ENCODE data around the gene CFAP119. TPM values are rescaled to one million over a fixed set of nuclear protein-coding genes. Genes with fewer than 3 reads are reported as not detected.

Gene CFAP119
- total and polyA plus RNA-seq, 8 donors = 5.1 to 10.9 (median 6.8) TPM

DNA sequence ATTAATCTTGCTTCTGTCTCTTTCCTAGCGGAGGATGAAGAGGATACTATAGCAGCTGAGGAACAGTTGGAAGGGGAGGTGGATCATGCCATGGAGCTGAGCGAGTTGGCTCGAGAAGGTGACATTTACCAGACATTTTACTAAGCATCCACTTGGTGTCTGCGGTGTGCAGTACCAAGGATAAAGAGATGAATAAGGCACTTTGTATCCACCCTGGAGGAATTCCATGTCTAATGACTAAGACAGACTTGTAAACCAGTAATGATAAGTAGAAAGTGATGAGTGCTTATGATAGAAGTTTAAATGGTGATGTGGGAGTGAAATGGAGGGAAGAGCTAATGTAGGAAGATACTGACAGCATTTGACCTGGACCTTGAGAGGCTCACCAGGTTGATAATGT is 50.9 kb downstream of the CFAP119 start:
- Histone ChIP-seq H3K36me3 (peaks cover 0 to 100% of the 10 kb centered on the region in 2 donors), H3K27ac (peak overlapping the region in 1 of 2 donors; percentile 61), H3K4me3 (no peak overlapping the region), H3K27me3 (no peaks in the 10 kb centered on the region), H3K9me3 (no peaks in the 10 kb centered on the region), H3K4me1 (peaks cover 0 to 41% of the 10 kb centered on the region in 2 donors)
- ATAC-seq = no peak
- TF ChIP-seq, protein P1, sequence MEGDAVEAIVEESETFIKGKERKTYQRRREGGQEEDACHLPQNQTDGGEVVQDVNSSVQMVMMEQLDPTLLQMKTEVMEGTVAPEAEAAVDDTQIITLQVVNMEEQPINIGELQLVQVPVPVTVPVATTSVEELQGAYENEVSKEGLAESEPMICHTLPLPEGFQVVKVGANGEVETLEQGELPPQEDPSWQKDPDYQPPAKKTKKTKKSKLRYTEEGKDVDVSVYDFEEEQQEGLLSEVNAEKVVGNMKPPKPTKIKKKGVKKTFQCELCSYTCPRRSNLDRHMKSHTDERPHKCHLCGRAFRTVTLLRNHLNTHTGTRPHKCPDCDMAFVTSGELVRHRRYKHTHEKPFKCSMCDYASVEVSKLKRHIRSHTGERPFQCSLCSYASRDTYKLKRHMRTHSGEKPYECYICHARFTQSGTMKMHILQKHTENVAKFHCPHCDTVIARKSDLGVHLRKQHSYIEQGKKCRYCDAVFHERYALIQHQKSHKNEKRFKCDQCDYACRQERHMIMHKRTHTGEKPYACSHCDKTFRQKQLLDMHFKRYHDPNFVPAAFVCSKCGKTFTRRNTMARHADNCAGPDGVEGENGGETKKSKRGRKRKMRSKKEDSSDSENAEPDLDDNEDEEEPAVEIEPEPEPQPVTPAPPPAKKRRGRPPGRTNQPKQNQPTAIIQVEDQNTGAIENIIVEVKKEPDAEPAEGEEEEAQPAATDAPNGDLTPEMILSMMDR (IDR thresholded peaks at IDR 0.05) = no peak
- intact Hi-C loops (cut with DNase I) = no loop called here
- no peak for DNase-seq

Other genes with a start within 250 kb of the CFAP119 start
- 10 to 100 TPM; 26.1 to 26.4 TPM for gene ZNF768, start 235.5 kb downstream of the CFAP119 start, total RNA-seq
- 10 to 100 TPM; 31.6 to 42.2 (median 35.0) TPM for gene ZNF768, start 235.5 kb downstream of the CFAP119 start, polyA plus RNA-seq (ENCODE audit: insufficient read length in 6 of 6)
- 10 to 100 TPM in 1 of 2 donors, 1 to 10 TPM in 1; 6.6 to 11.8 TPM for gene ZNF747, start 227.2 kb downstream of the CFAP119 start, total RNA-seq
- 1 to 10 TPM; 8.0 to 9.9 (median 9.0) TPM for gene ZNF747, start 227.2 kb downstream of the CFAP119 start, polyA plus RNA-seq (ENCODE audit: insufficient read length in 6 of 6)
- gene ZNF764, start 203.7 kb downstream of the CFAP119 start, total RNA-seq = 1 to 10 TPM; 7.4 to 9.0 TPM
- gene ZNF764, start 203.7 kb downstream of the CFAP119 start, polyA plus RNA-seq (ENCODE audit: insufficient read length in 6 of 6) = 10 to 100 TPM; 11.2 to 15.8 (median 12.4) TPM
- 10 to 100 TPM; 11.8 to 12.3 TPM for gene ZNF688, start 190.3 kb downstream of the CFAP119 start, total RNA-seq
- 10 to 100 TPM in 4 of 6 donors, 1 to 10 TPM in 2; 8.9 to 16.4 (median 13.0) TPM for gene ZNF688, start 190.3 kb downstream of the CFAP119 start, polyA plus RNA-seq (ENCODE audit: insufficient read length in 6 of 6)
- 10 to 100 TPM; 12.9 to 15.6 TPM for gene ZNF785, start 176.4 kb downstream of the CFAP119 start, total RNA-seq
- 10 to 100 TPM; 25.0 to 33.0 (median 30.4) TPM for gene ZNF785, start 176.4 kb downstream of the CFAP119 start, polyA plus RNA-seq (ENCODE audit: insufficient read length in 6 of 6)
- 1 to 10 TPM; 5.4 to 7.1 TPM for gene ZNF689, start 151.7 kb downstream of the CFAP119 start, total RNA-seq
- gene ZNF689, start 151.7 kb downstream of the CFAP119 start, polyA plus RNA-seq (ENCODE audit: insufficient read length in 6 of 6) = 1 to 10 TPM; 7.3 to 9.9 (median 8.6) TPM
- 10 to 100 TPM; 46.1 to 58.8 TPM for gene PRR14, start 111.1 kb downstream of the CFAP119 start, total RNA-seq
- 10 to 100 TPM; 39.2 to 50.3 (median 44.1) TPM for gene PRR14, start 111.1 kb downstream of the CFAP119 start, polyA plus RNA-seq (ENCODE audit: insufficient read length in 6 of 6)
- 10 to 100 TPM; 52.1 to 62.3 TPM for gene FBRS, start 103.6 kb downstream of the CFAP119 start, total RNA-seq
- gene FBRS, start 103.6 kb downstream of the CFAP119 start, polyA plus RNA-seq (ENCODE audit: insufficient read length in 6 of 6) = 10 to 100 TPM; 54.1 to 80.8 (median 64.0) TPM
- 10 to 100 TPM; 57.1 to 67.4 TPM for gene SRCAP, start 62.9 kb downstream of the CFAP119 start, total RNA-seq
- 10 to 100 TPM; 30.7 to 48.5 (median 39.0) TPM for gene SRCAP, start 62.9 kb downstream of the CFAP119 start, polyA plus RNA-seq (ENCODE audit: insufficient read length in 6 of 6)
- 10 to 100 TPM; 28.8 to 31.2 TPM for gene PHKG2, start 13.6 kb downstream of the CFAP119 start, total RNA-seq
- gene PHKG2, start 13.6 kb downstream of the CFAP119 start, polyA plus RNA-seq (ENCODE audit: insufficient read length in 6 of 6) = 10 to 100 TPM; 24.5 to 35.8 (median 29.3) TPM
- gene RNF40, start 260 bp upstream of the CFAP119 start, total RNA-seq = 10 to 100 TPM; 93.4 to 98.7 TPM
- 100 to 1,000 TPM in 3 of 6 donors, 10 to 100 TPM in 3; 87.8 to 116 (median 100) TPM for gene RNF40, start 260 bp upstream of the CFAP119 start, polyA plus RNA-seq (ENCODE audit: insufficient read length in 6 of 6)
- gene ZNF629, start 25.1 kb upstream of the CFAP119 start, total RNA-seq = 10 to 100 TPM; 12.3 to 13.1 TPM
- gene ZNF629, start 25.1 kb upstream of the CFAP119 start, polyA plus RNA-seq (ENCODE audit: insufficient read length in 6 of 6) = 10 to 100 TPM; 17.8 to 22.8 (median 20.9) TPM
- 10 to 100 TPM; 25.8 to 29.3 TPM for gene BCL7C, start 132.0 kb upstream of the CFAP119 start, total RNA-seq
- gene BCL7C, start 132.0 kb upstream of the CFAP119 start, polyA plus RNA-seq (ENCODE audit: insufficient read length in 6 of 6) = 10 to 100 TPM; 36.0 to 50.5 (median 46.5) TPM
- gene CTF1, start 134.6 kb upstream of the CFAP119 start, total RNA-seq = 1 to 10 TPM; 4.5 to 7.9 TPM
- gene CTF1, start 134.6 kb upstream of the CFAP119 start, polyA plus RNA-seq (ENCODE audit: insufficient read length in 6 of 6) = 10 to 100 TPM in 2 of 6 donors, 1 to 10 TPM in 4; 8.8 to 10.5 (median 9.3) TPM
- 10 to 100 TPM; 11.2 to 18.7 TPM for gene FBXL19, start 161.5 kb upstream of the CFAP119 start, total RNA-seq
- gene FBXL19, start 161.5 kb upstream of the CFAP119 start, polyA plus RNA-seq (ENCODE audit: insufficient read length in 6 of 6) = 10 to 100 TPM; 13.8 to 26.8 (median 20.9) TPM
- gene ORAI3, start 187.0 kb upstream of the CFAP119 start, total RNA-seq = 10 to 100 TPM; 20.7 to 23.2 TPM
- gene ORAI3, start 187.0 kb upstream of the CFAP119 start, polyA plus RNA-seq (ENCODE audit: insufficient read length in 6 of 6) = 10 to 100 TPM; 16.9 to 20.7 (median 18.6) TPM
- 10 to 100 TPM; 12.1 to 16.4 TPM for gene SETD1A, start 195.7 kb upstream of the CFAP119 start, total RNA-seq
- 10 to 100 TPM; 14.7 to 21.5 (median 15.3) TPM for gene SETD1A, start 195.7 kb upstream of the CFAP119 start, polyA plus RNA-seq (ENCODE audit: insufficient read length in 6 of 6)
- 10 to 100 TPM; 25.9 to 28.4 TPM for gene HSD3B7, start 223.1 kb upstream of the CFAP119 start, total RNA-seq
- 1 to 10 TPM; 3.9 to 5.1 (median 4.5) TPM for gene HSD3B7, start 223.1 kb upstream of the CFAP119 start, polyA plus RNA-seq (ENCODE audit: insufficient read length in 6 of 6)
- under 1 TPM; 0.47 to 0.50 TPM for gene STX1B, start 248.6 kb upstream of the CFAP119 start, total RNA-seq
- under 1 TPM; 0.24 to 0.85 (median 0.60) TPM for gene STX1B, start 248.6 kb upstream of the CFAP119 start, polyA plus RNA-seq (ENCODE audit: insufficient read length in 6 of 6)